GM19397 (cell line): ENCODE measurements around the gene TNP2.

ENCODE experiments used
- ATAC-seq: cut with Tn5 transposase; IDR thresholded peaks from one replicate; pipeline ENCODE4 v1.9.1; 2021; ENCODE audit warnings: mild to moderate bottlenecking, moderate library complexity; ENCODE audit not compliant: unreplicated experiment

Gene TNP2

DNA sequence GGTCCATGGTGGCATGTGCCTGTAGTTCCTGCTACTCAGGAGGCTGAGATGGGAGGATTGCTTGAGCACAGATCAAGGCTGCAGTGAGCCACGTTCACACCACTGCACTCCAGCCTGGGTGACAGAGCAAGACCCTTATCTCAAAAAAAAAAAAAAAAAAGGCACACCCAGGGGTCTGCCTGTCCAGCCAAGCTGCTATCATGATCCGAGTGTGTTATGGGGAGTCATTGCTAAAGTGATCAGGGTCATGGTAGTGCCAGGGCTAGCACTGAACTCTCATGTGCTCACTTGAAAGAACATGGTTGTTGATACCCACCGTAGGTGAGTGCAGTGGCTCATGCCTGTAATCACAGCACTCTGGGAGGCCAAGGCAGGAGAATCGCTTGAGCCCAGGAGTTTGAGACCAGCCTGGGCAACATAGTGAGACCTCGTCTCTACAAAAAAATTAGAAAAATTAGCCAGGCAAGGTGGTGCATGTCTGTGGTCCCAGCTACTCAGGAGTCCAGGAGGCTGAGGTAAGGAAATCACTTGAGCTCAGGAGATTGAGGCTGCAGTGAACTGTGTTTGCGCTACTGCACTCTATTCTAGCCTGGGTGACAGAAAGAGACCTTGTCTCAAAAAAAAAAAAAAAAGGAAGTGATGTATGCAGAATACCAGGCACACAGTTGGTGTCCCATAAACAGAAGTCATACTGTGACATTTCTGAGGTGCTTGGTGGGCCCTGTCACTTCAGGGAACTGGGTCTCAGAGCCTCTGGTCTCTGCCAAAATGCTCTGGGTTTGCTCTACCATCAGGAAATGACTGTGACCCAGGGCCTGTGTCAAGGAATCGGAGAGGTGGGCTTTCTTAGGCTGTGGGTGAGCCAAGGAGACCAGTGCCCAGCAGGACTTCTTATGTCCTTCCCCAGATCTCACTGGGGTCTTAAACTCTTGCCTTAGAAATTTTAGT lies 9.8 kb upstream of the TNP2 start:
- ATAC-seq, result no peak

DNA sequence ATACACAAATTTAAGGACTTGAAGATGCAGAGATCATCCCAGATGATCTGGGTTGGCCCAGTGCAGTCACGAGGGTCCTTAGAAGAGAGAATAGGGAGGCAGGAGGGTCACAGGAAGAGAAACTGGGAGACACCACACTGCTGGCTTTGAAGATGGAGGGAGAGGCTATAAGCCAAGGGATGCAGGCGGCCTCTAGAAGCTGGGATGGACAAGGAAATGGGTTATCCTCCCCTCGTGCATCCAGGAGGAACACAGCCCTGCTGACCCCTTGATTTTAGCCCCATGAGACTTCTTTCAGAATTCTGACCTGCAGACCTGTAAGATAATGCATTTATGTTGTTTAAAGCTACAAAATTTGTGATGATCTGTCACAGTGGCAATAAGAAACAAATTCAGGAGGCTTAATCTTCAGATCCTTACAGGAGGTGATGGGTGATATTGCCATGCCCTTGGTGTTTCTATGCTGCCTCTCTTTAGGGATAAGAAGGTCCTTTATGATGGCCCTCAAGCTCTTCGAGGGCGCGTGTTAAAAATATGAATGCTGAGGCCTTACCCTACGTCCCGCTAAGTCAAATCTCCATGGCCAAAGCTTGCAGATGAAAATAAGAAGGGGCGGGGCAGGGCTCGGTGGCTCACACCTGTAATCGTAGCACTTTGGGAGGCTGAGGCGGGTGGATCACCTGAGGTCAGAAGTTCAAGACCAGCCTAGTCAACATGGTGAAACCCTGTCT lies 8.6 kb upstream of the TNP2 start:
- ATAC-seq, result no peak

DNA sequence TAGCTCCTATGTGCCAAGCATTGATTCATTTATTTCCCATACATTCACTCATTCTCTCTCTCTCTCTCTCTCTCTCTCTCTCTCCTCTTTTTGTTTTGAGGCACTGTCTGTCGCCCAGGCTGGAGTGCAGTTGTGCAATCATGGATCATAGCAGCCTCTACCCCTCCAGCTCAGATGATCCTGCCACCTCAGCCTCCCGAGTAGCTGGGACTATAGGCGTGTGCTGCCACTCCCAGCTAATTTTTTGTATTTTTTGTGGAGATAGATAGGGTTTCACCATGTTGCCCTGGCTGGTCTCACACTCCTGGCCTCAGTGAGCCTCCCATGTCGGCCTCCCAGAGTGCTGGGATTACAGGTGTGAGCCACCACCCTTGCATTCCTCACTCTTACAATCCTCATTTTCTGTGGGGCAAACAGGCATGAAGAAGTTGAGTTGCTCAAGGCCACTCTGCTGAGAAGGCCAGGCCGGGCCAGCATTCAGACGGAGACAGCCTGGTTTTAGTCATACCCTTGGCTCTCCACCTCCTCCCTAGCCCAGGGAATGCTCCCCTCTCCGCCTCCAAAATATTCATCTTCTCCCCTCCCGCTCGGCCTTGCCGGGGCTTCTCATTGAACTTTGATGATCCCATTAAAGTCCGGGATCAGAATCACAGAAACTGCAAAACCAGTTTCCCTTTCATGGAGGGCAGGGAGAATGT lies 7.9 kb upstream of the TNP2 start:
- ATAC-seq, result no peak

DNA sequence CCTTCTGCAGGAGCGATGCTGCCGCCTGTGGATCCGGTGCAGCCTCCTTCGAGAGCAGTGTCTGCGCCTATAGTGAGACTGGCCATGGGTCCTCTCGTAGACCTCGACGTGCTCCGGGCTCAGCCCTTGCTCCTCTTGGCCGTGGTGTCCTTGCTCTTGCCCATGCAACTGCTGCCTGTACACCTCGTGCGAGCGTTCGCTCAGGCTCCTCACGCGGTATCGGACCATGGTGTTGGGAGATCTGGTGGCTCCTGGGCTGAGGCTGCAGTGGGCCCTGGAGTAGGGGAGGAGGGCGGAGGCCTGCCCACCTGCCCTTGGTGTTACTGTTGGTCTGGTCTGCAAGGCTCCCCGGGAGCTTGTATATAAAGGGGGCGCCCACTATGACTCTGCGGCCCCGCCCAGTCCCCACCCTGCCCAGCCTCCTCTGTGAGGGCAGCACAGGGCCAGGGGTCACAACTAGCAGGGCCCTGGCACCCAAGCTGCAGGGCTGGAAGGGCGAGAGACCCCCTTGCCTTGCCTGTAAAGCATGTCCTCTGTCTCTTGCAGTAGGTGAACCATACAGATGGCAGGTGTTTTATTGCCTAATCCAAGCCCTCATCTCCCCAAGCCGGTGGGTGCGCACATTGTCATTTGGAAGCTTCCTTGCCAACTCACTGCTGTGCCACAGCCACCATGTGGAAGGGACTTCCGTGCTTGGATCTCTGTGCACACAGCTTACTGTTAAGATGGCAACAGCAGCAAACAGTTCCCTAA lies 7.2 kb upstream of the TNP2 start, which contains the start of gene PRM2:
PRM2 (minus strand) TSS at position 338 of the 753 bp plus-strand sequence; CDS start at position 228, 110 bp downstream.
- no peak for ATAC-seq

DNA sequence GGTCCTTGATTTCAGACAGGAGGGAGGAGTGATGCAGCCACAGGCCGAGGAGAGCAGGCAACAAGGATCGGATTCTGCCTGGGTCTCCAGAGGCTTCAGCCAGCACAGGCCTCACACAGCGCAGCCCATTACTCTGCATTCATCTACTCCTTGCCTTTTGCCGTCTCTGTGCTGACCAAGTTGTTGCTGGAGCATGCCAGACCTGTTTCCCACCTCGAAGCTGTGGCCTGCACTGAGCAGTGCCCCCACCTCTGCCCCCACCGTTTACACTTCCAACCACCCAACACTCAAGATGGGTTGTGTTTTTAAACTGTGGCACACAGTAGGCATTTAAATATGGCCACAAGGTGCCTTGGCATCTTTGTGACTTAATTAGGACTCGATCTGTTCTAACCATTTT lies 5.8 kb upstream of the TNP2 start:
- ATAC-seq, result no peak

DNA sequence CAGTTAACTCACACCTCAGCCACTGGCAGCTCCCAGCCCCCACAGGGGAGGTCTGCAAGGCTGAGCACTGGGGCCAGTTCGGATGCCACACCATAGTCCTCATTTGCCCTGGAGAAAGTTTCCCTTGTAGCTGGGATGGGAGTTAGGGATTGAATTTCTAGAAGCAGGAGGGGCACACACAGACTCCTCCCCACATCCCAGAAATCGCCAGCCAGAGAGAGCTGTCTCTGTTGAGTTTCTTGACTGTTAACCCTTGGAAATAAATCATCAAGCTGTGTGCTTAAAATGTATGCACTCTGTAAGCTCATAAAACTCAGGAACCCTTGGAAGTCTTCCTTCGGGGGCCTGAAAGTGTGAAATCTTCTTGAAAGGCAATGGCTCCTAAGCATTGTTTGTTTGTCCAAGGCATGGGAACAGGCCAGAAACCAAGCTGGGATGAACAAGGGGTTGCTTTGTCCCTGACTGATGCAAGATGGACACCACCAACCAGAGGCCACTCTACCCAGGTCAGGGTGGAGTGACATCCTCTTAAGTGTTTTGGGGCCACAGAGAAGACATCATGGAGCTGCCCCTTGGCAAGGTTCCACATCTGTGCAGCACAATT lies 4.7 kb upstream of the TNP2 start:
- no peak for ATAC-seq

DNA sequence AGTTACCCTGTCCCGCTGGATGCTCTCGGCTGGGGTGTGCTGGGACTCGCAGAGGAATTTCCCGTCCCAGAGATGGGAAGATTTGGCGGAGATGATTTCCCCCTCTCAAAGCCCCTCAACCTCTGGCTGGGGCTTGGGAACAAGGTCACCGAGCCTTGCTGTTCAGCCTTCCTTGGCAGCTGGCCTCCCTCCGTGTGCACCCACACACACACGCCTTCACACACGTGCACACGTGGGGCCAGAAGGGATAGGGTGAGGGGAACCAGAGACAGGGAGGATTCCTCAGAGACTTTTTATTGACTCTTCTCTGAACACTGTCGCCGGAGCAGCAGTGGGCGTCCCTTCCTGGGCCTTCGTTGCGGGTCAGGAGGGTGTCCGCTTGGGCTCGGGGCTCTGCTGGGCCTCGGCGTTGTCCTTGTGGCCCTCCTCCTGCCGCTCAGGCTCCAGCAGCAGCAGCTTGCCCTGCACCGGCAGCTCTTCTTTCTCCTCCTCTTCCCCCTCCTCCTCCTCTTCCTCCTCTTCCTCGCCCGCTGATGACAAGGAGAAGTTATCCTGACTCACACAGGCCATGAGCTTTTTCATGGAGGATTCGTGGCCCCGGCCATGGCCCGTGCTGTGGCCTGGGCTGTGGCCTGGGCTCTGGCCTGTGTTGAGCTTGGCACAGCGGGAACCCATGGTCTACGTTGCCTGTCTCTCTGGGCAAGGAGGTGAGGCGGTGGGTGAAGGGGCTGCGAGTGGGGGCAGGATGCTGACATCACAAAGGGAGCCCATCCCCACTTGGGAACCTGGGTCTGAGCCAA lies 4.0 kb upstream of the TNP2 start, which contains the start of gene PRM3:
PRM3 (minus strand) TSS at position 709 of the 800 bp plus-strand sequence; CDS start at position 675, 34 bp downstream.
- ATAC-seq, result no peak

DNA sequence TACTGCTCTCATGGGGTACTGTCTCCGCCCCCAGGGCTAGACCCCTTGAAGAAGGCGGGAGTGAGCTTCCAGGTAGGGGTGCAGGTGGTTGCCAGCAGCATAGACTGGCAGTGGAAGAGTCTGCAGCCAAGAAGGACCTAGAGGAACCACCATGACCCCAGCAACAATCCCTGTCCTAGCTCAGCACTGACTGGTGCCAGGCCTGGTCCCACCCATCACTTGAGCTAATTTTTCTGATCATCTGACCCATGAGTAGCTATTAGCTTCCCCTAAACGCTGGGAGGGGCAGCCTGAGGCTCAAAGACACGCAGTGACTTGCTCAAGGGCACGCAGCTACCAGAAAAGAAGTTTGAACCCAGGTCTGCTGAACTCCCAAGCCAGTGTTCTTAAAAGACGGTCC lies 3.4 kb upstream of the TNP2 start:
- ATAC-seq, result no peak

DNA sequence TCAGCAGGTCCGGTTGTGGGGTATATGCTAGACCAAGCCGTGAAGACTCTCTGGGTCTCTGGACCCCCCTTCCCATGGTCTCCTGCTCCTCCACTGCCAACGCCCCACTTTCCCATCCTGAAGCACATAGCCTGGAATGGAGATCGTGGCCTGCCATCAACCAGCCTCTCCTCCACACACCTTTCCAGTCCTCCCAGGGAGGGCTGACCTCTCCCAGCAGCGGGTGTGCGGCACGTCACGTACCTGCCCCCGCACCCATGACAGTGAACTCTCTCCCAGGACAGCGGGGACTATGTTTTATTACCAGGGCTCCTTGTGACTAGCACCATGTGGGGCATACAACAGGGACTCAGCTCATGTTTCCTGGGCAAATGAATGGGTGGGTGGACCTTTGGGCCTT lies 2.5 kb upstream of the TNP2 start:
- ATAC-seq, result no peak

DNA sequence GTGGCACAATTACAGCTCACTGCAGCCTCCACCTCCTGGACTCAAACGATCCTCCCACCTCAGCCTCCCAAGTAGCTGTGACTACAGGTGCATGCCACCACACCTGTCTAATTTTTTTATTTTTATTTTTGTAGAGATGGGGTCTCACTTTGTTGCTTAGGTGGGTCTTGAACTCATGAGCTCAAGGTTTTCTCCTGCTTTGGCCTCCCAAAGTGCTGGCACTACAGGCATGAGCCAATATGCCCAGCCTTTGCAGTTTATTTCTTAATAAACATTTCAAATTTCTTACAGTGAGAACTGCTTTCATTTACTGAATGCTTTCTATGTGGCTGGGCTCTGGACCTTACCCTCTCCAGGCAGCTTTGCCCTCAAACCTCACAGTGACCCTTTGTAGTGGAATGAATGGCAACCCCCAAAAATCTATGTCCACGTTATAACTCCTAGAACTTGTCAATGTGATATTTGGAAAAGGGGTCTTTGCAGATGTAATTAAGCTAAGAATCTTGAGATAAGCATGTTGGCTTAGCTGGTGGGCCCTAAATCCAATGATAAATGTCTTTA lies 1.6 kb upstream of the TNP2 start:
- no peak for ATAC-seq

DNA sequence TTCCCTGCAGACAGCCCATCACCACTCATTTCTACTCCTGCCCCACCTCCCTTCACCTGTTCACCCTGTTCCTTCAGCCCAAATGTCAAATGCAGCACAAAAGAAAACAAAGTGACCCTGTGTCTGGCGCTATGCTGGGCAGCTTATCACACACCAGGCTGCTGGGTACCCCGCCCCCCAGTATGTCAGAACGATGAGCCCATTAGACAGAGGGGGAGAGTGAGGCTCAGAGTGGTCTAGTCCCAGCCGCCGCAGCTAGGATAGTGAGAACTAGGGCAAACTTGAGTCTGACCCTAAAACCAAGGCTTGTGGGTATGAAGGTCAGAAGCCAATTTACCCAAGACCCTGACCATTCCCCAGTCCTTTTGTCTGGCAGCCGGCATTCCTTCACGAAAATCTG lies 4.0 kb downstream of the TNP2 start:
- ATAC-seq, result no peak

DNA sequence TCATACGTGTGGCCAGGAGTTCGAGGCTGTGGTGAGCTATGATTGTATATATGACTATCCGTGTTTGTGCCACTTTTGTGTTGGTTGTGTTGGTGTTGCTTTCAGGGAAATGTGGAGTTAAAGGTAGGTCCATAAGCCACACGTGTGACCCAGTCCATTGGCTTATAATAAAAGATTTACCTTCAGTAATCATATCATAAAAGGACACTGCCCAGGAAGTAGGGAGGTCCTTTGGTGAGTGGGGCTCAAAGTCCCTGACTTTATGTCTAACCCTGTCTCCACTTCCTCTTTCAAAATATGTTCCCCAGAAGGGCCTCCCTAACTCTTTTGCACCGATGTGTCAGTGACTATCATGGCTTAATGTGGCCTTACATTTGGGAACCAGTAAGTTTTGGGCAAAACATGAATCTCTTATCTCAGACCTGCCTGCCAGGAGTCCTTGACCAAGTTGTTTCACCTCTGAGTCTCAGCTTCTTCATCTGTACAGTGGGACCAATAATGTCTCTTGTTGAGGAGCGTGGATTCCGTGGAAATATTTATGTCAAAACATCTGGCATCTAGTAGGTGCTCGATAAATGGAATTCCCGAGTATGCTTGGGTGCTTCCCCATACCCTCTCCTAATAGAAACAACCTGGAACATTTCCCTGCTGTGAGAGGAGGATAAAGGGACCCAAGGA lies 4.8 kb downstream of the TNP2 start:
- no peak for ATAC-seq

DNA sequence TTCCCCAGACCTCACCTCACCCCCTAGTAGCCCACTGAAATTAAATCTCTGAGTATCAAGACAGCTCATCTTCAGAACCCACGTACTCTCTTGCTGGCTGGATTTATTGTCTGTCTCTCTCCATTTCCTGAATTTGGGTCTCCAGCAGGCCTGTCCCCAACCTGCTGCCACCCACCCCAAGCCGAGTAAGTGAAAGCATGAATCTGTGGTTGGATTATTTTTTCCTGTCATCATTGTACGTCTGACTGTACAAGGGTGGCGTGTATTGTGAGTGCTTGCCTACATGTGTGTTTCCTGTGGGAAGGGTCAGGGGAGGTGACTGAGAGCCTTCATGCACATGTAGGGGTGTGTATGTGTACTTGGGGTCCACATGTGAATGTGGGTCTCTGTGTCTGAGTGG lies 5.4 kb downstream of the TNP2 start:
- no peak for ATAC-seq

DNA sequence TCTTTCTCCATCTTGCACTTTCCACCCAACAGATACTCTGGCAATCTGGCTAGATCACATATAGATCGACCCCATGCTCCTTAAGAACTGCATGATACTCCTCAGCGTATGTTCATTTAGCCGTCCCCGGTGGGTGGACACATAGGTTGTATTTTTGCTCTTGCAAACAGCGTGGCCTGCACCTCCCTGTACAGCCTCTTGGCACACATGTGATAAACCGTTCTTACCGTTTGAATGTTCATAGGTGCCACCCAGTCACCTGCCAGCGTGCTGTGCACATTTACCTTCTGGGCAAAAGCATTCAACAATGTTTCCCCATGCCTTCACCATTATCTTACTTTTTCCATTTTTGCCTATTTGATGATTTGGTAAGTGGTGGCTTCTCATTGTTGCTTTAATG lies 6.2 kb downstream of the TNP2 start:
- ATAC-seq, result no peak

DNA sequence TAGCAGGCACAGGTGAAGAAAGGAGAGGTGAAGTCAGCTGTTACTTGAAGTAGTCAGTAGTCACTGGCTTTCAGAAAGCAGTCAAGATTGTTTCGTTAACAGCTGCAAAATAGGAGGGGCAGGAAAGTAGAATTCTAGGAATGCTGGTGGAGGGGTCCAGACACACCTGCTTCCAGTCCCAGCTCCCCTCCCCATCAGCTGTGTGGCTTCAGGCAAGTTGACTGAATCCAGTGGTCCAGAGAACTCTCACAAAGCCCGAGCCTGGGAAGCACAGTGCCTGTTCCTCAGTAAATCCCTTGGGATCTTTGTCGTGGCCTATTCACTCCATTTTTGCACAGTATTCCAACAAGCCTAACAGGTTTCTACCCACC lies 8.5 kb downstream of the TNP2 start:
- ATAC-seq, result no peak

DNA sequence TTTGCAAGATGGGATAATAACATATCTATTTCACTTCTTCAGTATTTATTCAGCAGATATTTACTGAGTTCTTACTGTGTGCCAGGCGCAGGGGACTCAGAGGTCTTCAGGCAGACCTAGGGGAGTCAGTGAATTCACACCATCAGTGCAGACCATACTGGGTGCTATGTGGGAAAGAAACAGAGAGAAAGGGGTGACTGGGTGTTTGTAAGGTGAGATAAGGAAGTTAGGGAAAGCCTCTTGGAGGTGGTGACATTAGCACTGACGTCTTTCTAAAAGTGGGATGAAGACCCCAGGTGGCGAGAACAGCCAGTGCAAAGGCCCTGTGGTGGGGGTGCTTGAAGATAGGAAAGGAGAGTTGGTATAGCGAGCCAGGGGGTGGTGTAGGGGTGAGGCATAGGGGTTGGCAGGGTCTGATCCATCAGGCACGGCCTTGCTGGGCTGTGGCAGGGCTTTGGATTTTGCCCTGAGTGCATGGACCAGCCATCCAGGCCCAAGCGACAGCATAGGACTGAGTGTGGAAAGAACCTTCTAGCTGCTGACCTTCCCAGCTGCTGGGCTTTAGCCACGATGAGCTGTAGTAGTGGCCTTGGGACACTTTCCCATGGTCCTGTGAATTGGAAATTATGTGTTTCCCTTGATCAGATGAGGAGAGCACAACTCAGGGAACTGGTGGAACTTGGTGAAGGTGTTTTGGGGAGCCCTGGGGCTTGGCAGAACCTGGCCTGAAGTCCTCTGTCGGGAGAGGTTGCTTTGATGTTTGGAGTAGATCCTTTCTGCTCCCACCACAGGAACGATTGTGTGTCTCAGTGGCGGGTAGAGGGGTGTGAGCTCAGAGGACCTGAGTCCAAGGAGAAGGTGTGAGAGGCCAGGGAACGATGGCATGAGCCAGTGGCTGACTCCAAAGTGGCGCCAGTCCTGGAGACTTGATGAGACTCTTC lies 9.2 kb downstream of the TNP2 start:
- no peak for ATAC-seq
